Activated CD4-positive, alpha-beta T cell treated with anti-CD3 and anti-CD28 coated beads, Interleukin-2, Interleukin-6, amounts not matched to agents 100 ng/mL and 50 ng/mL, durations not matched to agents 16 hours and 8 hours (primary cell): ENCODE results near the gene TCF7L2.

ENCODE experiments used
- DNase-seq: peaks from one replicate; pipeline ENCODE4 v3.0.0-alpha.2; 2020

The TCF7L2 gene

GRCh38 chr10:113068178-113068890 is 118.3 kb downstream of the TCF7L2 start:
- DNase-seq, result no peak

- DNase-seq, result no peak
Measured at GRCh38 chr10:113069595-113069994, 119.5 kb downstream of the TCF7L2 start.

GRCh38 chr10:113071446-113071845 is 121.4 kb downstream of the TCF7L2 start:
- no peak for DNase-seq

- no peak for DNase-seq
Measured at GRCh38 chr10:113073549-113074189, 123.6 kb downstream of the TCF7L2 start.

- DNase-seq, result no peak
Measured at GRCh38 chr10:113076949-113077348, 126.9 kb downstream of the TCF7L2 start.

GRCh38 chr10:113078282-113078907 is 128.3 kb downstream of the TCF7L2 start:
- no peak for DNase-seq

GRCh38 chr10:113080061-113080924 is 130.2 kb downstream of the TCF7L2 start:
- DNase-seq, result no peak

GRCh38 chr10:113080925-113081229 is 130.8 kb downstream of the TCF7L2 start:
- no peak for DNase-seq

GRCh38 chr10:113084031-113084430 is 134.0 kb downstream of the TCF7L2 start:
- no peak for DNase-seq

GRCh38 chr10:113085776-113086175 is 135.7 kb downstream of the TCF7L2 start:
- no peak for DNase-seq

GRCh38 chr10:113086282-113086681 is 136.2 kb downstream of the TCF7L2 start:
- DNase-seq, result no peak

- DNase-seq, result no peak
Measured at GRCh38 chr10:113087165-113088029, 137.3 kb downstream of the TCF7L2 start.

- no peak for DNase-seq
Measured at GRCh38 chr10:113088194-113088593, 138.1 kb downstream of the TCF7L2 start.

GRCh38 chr10:113089551-113089950 is 139.5 kb downstream of the TCF7L2 start:
- DNase-seq, result no peak

GRCh38 chr10:113091920-113092319 is 141.9 kb downstream of the TCF7L2 start:
- DNase-seq, result no peak

- DNase-seq, result peak; percentile 37
Measured at GRCh38 chr10:113093188-113094113, 143.4 kb downstream of the TCF7L2 start.

GRCh38 chr10:113094114-113094486 is 144.1 kb downstream of the TCF7L2 start:
- DNase-seq, result peak; percentile 38

- DNase-seq, result no peak
Measured at GRCh38 chr10:113095419-113096127, 145.5 kb downstream of the TCF7L2 start.

- no peak for DNase-seq
Measured at GRCh38 chr10:113096128-113096996, 146.3 kb downstream of the TCF7L2 start.

GRCh38 chr10:113097036-113097435 is 147.0 kb downstream of the TCF7L2 start:
- DNase-seq, result no peak
